SJSA1 (cell line): ENCODE measurements around the gene RTBDN. TPM values are rescaled to one million over a fixed set of nuclear protein-coding genes. Genes with fewer than 3 reads are reported as not detected.

Source experiments
- DNase-seq, 2 experiments: peaks; one replicate each; pipeline ENCODE4 v3.0.0-alpha.2; 2015 to 2020; ENCODE audit warnings: low spot score in 2 of 2, low read depth in 1 of 2
- H3K27ac ChIP-seq: fragments of 250-450 bp; sonication (Bioruptor Pico); 2 replicates; pipeline ENCODE4 v1.5.1; 2020; ENCODE audit warnings: mild to moderate bottlenecking, moderate library complexity
- H3K27me3 ChIP-seq: fragments of 250-450 bp; sonication (Bioruptor Pico); replicated peaks from 2 replicates; pipeline ENCODE4 v1.5.1; 2020; ENCODE audit warnings: mild to moderate bottlenecking, moderate library complexity
- H3K36me3 ChIP-seq: fragments of 250-450 bp; sonication (Bioruptor Pico); 2 replicates; pipeline ENCODE4 v1.5.1; 2020; ENCODE audit warnings: mild to moderate bottlenecking
- H3K4me1 ChIP-seq: fragments of 250-450 bp; sonication (Bioruptor Pico); replicated peaks from 2 replicates; pipeline ENCODE4 v1.6.1; 2021; ENCODE audit warnings: mild to moderate bottlenecking
- H3K4me3 ChIP-seq: fragments of 250-450 bp; sonication (Bioruptor Pico); 2 replicates; pipeline ENCODE4 v1.5.1; 2020; ENCODE audit warnings: mild to moderate bottlenecking
- H3K9me3 ChIP-seq: fragments of 250-450 bp; sonication (Bioruptor Pico); replicated peaks from 2 replicates; pipeline ENCODE4 v1.5.1; 2020; ENCODE audit warnings: mild to moderate bottlenecking
- total RNA-seq: library from RNA; depleted of rRNA; stranded (reverse); fragments of >200 nt; shearing (Covaris generic); gene quantifications from 2 replicates; pipeline ENCODE4 v1.2.3, GENCODE V29; 2014; rRNA removed

The RTBDN gene
- total RNA-seq, 1 experiment from 2014 or later, result not detected

DNA sequence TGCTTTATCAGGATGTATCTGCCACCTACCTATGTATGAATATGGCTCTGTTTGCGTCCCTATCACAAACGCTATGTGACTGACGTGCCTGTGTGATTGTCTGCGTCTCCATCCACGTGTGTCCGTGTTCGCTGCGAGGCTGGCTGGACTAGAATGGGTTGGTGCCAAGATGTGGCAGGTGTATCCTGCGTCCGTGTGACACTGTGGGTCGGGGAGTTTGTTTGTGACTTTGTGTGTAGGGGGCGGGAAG lies 52.3 kb downstream of the RTBDN start:
- no peaks in the 10 kb centered on the region for H3K9me3 ChIP-seq
- peak overlapping the region; percentile 38 for H3K4me3 ChIP-seq
- peak overlapping the region; percentile 77 for H3K27ac ChIP-seq
- no peaks in the 10 kb centered on the region for H3K27me3 ChIP-seq
- H3K4me1 ChIP-seq, result peaks cover 74% of the 10 kb centered on the region
- no peaks in the 10 kb centered on the region for H3K36me3 ChIP-seq
- no peak for DNase-seq

DNA sequence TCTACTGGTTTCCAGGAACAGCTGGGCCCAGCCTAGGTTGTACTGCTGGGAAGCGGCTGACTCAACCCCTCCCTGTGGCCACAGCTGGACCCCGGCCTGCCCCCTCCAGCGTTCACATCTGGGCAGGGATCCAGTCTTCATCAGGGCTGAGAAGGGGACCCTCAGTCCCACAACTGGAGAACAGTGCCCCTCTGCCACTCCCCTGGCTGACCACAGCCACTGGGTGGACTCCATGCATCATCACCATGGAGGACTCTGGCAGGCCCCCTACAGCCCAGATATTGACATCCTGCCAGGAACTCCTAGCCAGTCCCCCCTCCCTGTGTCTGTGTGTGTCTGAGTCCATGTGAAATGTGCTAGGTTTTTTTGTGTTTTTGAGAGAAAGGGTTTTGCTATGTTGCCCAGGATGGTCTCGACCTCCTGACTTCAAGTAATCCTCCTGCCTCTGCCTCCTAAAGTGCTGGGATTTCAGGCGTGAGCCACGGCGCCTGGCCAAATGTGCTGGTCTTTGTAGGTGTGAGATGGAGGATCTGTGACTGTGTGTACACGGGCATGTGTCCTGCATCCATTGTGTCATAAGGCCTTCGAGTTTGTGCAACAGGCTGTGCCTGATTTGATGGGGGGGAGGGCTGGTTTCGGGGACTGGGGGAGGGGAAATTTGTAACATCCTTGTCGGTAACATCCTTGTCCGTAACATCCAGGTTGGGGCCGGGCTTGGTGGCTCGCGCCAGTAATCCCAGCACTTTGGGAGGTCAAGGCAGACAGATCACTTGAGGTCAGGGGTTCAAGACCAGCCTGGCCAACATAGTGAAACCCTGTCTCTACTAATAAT lies 55.0 kb downstream of the RTBDN start:
- Histone ChIP-seq H3K4me1 (peaks cover 52% of the 10 kb centered on the region), H3K4me3 (no peak overlapping the region), H3K36me3 (0 out of 2 replicates have a peak, but pooled peaks cover 4% of the 10 kb centered on the region), H3K9me3 (no peaks in the 10 kb centered on the region), H3K27ac (peak overlapping the region; percentile 62), H3K27me3 (no peaks in the 10 kb centered on the region)
- DNase-seq, result peak; percentile 65 to 70

DNA sequence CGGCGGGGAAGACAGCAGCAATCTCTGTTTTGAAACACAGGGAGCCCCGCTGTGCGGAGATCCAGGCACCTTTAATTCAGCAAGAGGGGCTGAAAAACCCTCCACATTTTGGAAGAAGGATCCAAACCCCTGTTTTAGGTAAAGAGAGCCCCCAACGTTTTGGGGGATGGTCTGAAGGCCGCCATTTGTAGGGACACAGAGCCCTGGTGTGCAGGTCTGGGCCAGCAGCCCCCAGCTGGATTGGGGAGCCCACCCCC lies 55.5 kb downstream of the RTBDN start:
- Histone ChIP-seq H3K4me3 (peak overlapping the region; percentile 42), H3K4me1 (peaks cover 48% of the 10 kb centered on the region), H3K27ac (peak overlapping the region; percentile 62), H3K9me3 (no peaks in the 10 kb centered on the region), H3K36me3 (0 out of 2 replicates have a peak, but pooled peaks cover 4% of the 10 kb centered on the region), H3K27me3 (no peaks in the 10 kb centered on the region)
- DNase-seq, result no peak

DNA sequence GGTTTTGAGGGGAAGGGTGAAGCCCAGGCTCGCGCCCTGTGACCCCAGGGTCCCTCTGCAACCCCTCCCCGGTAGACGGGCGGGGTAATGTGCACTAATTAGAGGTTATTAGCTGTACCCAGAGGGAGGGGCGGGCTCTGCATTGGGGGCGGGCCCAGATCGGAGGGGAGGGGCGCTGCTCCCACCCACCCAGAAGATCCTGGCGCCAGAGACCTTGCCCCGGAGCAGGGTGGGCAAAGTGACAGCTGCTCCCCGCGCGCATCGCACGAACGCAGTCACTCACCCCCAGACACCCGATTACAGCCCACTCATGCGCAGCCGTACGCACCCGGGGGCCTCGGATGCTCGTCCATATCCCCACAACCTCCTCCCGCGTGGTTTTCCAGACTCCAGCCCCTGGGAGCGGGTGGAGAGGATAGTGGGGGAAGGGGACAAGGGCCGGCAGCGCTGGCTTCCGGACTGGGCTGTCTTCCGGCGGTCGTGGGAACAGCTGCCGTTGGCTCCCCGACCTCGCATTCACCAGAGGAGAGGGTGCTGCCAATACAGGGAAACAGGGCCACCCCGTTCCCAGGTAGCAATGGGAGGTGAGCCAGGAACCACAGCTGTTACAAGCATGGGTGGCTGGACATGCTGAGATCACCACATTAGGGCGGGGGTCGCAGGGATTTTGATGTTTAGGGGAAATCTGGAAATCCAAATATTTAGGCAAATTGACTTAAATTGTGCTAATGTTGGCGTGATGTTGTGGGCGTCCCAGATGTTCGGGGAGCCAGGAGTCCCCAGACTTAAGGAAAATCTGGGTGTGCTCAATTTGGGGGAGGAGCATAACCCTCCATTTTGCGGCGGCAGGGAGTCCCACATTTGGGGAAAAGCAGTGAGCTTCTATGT lies 56.1 kb downstream of the RTBDN start:
- Histone ChIP-seq H3K9me3 (no peaks in the 10 kb centered on the region), H3K27ac (peak overlapping the region; percentile 62), H3K27me3 (no peaks in the 10 kb centered on the region), H3K4me1 (peaks cover 48% of the 10 kb centered on the region), H3K36me3 (0 out of 2 replicates have a peak, but pooled peaks cover 4% of the 10 kb centered on the region), H3K4me3 (peak overlapping the region; percentile 42)
- peak; percentile 79 to 85 for DNase-seq

DNA sequence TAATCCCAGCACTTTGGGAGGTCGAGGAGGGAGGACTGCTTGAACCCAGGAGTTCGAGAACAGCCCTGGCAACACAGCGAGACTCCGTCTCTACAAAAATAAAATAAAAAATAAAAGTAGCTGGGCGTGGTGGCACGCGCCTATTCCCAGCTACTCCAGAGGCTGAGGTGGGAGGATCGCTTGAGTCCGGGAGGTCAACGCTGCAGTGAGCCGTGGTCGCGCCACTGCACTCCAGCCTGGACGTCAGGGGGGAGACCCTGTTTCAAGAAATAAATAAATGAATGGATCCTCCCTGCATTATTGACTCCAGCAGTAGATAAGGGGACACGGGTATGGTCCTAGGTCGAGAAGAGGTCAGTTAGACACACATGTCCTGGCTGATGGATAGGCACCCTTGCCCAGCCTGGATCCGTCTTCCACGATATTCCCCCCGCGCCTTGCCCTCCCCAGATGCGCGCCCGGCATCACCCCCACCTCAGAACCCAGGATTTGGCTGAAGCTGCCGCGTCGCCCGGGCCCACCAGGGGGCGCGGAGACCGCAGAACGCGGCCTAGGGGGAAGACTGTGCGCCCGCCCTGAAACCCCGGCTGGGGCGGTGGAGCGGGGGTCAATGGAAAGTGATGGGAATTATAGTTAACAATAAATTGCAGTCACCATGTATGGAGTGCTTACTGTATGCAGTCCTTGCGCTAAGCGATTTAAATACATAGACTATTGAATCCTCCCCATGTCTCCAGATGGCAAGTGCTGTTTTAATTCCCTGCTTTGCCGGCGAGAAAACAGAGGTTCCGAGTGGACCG lies 57.0 kb downstream of the RTBDN start:
- no peaks in the 10 kb centered on the region for H3K27me3 ChIP-seq
- 0 out of 2 replicates have a peak, but pooled peaks cover 4% of the 10 kb centered on the region for H3K36me3 ChIP-seq
- peak overlapping the region; percentile 42 for H3K4me3 ChIP-seq
- peaks cover 39% of the 10 kb centered on the region for H3K4me1 ChIP-seq
- no peaks in the 10 kb centered on the region for H3K9me3 ChIP-seq
- peak; percentile 80 to 85 for DNase-seq
- H3K27ac ChIP-seq, result peak overlapping the region; percentile 62; the same call in 1 of the 2 replicates

Other genes starting within 250 kb of the RTBDN start
- gene ZNF490, start 223.8 kb downstream of the RTBDN start, total RNA-seq, result 2.1 and 2.4 TPM in 2 replicates
- 14.8 and 15.4 TPM in 2 replicates for gene ZNF791, start 223.7 kb downstream of the RTBDN start, total RNA-seq
- 36.1 and 38.7 TPM in 2 replicates for gene MAN2B1, start 167.8 kb downstream of the RTBDN start, total RNA-seq
- 9.7 and 23.7 TPM in 2 replicates for gene WDR83, start 167.8 kb downstream of the RTBDN start, total RNA-seq
- 69.4 and 71.1 TPM in 2 replicates for gene DHPS, start 152.7 kb downstream of the RTBDN start, total RNA-seq
- not detected in 2 replicates for gene GNG14, start 146.6 kb downstream of the RTBDN start, total RNA-seq
- gene FBXW9, start 137.9 kb downstream of the RTBDN start, total RNA-seq, result 9.0 and 13.2 TPM in 2 replicates
- 24.0 and 25.8 TPM in 2 replicates for gene TNPO2, start 110.6 kb downstream of the RTBDN start, total RNA-seq
- gene TRIR, start 99.9 kb downstream of the RTBDN start, total RNA-seq, result 274 and 417 TPM in 2 replicates
- gene GET3, start 97.1 kb downstream of the RTBDN start, total RNA-seq, result 88.5 and 127 TPM in 2 replicates
- gene BEST2, start 82.8 kb downstream of the RTBDN start, total RNA-seq, result 0.13 TPM in 1 of 2 replicates, not detected in the other
- gene HOOK2, start 59.0 kb downstream of the RTBDN start, total RNA-seq, result 12.4 and 27.5 TPM in 2 replicates
- 112 and 115 TPM in 2 replicates for gene JUNB, start 43.1 kb downstream of the RTBDN start, total RNA-seq
- 4.6 and 8.7 TPM in 2 replicates for gene PRDX2, start 32.8 kb downstream of the RTBDN start, total RNA-seq
- not detected in 2 replicates for gene THSD8, start 32.5 kb downstream of the RTBDN start, total RNA-seq
- gene RNASEH2A, start 28.0 kb downstream of the RTBDN start, total RNA-seq, result 68.8 and 78.9 TPM in 2 replicates
- gene MAST1, start 3.9 kb upstream of the RTBDN start, total RNA-seq, result not detected in 2 replicates
- gene DNASE2, start 46.9 kb upstream of the RTBDN start, total RNA-seq, result 21.8 and 25.5 TPM in 2 replicates
- gene KLF1, start 52.6 kb upstream of the RTBDN start, total RNA-seq, result not detected in 2 replicates
- gene GCDH, start 56.6 kb upstream of the RTBDN start, total RNA-seq, result 25.9 and 43.7 TPM in 2 replicates
- gene SYCE2, start 84.7 kb upstream of the RTBDN start, total RNA-seq, result 0.24 TPM in 1 of 2 replicates, not detected in the other
- gene FARSA, start 99.1 kb upstream of the RTBDN start, total RNA-seq, result 48.3 and 101 TPM in 2 replicates
- gene CALR, start 104.0 kb upstream of the RTBDN start, total RNA-seq, result 1,330 and 1,700 TPM in 2 replicates
- gene RAD23A, start 111.3 kb upstream of the RTBDN start, total RNA-seq, result 145 and 164 TPM in 2 replicates
- gene GADD45GIP1, start 122.6 kb upstream of the RTBDN start, total RNA-seq, result 75.7 and 84.3 TPM in 2 replicates
- 0.41 TPM in 1 of 2 replicates, not detected in the other for gene DAND5, start 135.0 kb upstream of the RTBDN start, total RNA-seq
- gene NFIX, start 160.9 kb upstream of the RTBDN start, total RNA-seq, result 9.4 and 10.9 TPM in 2 replicates